NCI-H526 treated with DMSO at 0.1 percent for 48 hours (cell line): ENCODE measurements around the gene CDH4.
A peak's percentile ranks its signal among the peaks of the same experiment; 100 is the strongest.

Experiments used
- DNase-seq: peaks from one replicate; lab custom pipeline; 2025; lab: John Stamatoyannopoulos, UW

The CDH4 gene

DNA sequence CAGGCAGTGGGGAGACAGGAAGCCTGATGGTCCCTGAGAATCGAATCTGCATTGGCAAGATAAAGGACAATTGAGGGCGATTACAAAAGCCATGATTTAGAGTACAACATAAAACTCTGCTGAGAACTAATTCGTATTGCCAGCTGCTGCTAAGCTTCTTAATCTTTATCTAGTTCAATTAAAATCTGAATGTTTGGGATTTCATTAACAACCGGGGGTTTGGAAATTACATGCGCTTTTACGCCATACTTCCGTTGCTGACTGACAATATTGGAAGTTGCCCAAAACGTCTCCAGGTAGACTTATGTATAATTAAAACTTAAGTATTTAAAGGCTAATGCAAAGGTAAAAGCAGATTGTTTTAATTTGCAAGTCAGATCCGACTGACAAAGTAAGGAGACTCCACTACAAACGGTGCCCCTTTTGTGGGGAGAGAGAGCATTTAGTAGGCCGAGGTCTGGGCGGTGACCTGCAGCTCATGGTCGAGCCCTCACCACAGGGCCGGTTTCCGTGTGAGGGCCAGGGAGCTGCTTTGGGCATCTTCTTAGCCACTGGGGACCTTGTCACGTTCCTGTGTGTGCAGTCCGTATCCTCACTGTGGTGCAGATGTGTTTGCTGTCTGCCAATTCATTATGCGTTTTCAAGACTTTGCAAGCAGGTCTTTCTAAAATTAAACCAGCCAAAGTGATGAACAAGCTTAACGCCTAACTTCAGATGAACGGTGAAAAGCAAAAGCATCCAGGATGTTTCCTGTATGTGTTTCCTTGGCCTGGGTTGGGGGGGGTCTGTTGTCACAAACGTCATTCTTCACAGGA is 49.9 kb downstream of the CDH4 start:
- no peak for DNase-seq

DNA sequence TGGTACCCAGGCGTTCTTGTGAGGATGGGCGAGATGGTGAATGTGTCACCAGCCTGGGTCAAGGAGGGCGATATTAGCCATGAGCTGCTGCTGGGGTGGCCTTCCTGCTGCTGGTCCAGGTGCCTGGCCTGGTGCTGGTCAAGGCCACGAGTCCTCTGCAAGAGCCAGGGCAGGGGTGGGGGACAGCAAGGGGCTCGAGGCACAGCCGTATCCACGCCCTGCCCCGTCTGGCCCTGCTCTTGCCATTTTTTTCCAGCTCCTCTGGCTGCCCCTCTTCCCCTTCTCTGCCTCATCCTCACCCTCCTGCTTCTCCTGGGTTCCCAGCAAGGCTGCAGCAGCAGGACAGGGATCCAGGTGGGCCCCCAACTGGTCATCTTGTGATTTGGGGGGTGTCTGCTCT is 51.2 kb downstream of the CDH4 start:
- DNase-seq = no peak

DNA sequence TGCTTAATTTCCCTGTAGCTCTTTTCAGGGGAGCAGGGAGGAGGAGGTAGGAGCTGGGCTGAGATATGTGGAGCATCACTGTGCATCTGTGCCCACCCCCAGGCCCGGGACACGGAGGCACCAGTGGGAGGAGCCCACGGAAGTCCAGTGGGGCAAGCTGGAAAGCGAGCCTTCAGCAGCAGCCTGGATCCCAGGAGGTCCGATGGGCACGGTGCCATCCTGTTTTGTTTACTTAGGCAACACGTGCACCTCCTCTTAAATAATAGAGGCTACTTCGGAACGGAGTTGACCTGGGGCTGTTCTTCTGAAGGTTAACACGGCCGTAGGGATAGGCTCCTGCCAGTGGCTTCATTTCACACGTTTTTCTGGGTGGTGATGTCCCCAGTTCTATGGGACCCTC is 51.6 kb downstream of the CDH4 start:
- no peak for DNase-seq

DNA sequence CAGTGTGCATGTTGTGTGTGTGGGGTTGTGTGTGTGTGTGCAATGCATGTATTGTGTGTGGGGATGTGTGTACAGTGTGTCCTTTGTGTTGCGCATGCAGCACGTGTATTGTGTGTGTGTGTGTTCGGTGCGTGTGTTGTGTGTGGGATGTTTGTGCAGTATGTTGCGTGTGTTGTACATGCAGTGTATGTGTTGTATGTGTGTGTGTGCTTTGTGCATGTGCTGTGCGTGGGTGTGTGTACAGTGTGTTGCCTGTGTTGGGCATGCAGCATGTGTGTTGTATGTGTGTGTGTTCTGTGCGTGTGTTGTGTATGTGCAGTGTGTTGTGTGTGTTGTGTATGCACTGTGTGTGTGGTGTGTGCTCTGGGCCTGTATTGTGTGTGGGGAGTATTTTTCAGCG is 52.7 kb downstream of the CDH4 start:
- DNase-seq = no peak

DNA sequence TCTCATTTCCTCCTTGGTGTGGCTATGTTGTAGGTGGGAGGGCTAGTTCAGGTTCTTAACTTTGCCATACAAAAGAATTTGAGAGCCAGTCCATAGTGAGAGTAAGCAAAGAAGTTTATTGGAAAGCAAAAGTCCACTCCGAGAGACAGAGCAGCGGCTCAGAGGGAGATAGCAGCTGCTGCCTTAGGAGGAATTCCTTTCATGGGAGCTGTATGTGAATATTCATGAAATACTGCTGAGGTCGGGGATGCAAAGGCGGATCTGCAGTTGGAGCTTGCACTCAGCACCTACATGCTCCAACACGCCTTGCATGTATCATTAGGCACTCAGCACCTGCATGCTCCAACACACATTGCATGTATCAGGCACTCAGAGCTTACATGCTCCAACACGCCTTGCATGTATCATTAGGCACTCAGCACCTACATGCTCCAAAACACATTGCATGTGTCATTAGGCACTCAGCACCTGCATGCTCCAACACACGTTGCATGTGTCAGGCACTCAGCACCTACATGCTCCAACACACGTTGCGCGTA is 54.9 kb downstream of the CDH4 start:
- DNase-seq = peak; percentile 53

DNA sequence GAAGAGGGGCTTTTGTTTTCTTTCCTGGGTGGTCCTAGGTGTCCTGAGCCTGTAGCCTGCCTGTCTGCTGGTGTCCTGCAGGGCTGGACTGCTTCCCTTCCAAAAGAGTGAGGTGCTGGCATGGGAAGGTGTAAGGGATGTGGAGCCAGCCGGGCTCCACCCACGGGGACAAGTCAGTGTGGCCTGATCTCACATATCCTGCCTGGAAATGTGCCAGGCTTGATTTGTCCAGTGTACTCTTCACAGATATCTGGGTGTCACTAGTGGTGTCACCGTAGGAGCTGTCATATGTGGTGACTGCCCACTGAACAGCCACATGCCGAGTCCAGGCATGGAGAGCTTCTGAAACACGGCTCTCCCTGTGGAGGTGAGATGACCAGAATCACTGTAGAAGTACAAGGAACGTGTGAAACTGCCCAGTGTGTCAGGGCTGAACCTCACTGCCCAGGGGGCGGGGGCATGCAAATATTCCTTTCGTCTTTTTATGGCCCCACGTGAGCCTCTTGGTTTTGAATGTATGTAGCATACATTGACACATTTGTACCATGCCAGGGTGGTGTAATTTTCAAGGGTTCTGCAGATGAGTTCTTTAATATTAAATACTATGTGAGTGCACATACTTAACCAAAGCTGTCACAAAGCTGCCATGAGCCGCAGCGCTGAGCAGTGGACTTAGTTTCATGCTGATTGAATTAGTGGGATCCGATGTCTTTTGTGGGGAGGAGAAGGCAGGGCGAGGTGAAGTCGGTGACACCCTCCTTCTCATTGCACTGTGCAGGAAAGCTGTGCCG is 55.8 kb downstream of the CDH4 start:
- DNase-seq = peak; percentile 32

DNA sequence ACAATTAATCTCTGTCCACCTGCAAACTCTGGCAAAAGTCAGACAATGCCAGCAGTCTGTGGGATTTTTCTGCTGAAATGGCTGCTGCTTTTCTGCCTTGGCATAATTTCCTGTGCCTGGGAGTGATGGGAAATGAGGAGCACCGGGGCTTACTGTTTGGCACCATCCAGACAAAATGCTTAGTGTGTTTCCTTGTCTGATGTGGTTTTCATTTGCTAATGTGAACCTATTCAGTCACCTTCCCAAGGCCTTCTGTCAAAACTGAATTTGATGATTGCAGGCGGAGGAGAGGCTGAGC is 56.4 kb downstream of the CDH4 start:
- no peak for DNase-seq

DNA sequence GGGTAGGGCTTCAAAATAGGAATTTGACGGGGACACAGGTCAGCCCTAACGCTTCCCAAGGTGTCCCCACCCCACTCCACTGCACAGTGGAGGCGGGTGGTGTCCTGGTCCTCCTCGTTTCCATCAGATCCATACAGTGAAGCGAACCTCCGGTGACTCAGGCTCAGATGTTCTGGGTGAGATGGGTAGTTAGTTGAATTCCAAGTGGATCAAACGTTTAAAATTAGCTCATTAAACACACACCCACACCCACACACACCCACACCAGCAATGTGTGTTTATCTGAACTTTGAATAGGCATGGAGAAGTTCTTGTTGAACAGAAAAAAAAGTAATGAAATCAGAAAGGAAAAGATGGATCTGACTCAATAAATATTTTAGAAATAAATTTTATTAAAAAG is 58.9 kb downstream of the CDH4 start:
- no peak for DNase-seq

DNA sequence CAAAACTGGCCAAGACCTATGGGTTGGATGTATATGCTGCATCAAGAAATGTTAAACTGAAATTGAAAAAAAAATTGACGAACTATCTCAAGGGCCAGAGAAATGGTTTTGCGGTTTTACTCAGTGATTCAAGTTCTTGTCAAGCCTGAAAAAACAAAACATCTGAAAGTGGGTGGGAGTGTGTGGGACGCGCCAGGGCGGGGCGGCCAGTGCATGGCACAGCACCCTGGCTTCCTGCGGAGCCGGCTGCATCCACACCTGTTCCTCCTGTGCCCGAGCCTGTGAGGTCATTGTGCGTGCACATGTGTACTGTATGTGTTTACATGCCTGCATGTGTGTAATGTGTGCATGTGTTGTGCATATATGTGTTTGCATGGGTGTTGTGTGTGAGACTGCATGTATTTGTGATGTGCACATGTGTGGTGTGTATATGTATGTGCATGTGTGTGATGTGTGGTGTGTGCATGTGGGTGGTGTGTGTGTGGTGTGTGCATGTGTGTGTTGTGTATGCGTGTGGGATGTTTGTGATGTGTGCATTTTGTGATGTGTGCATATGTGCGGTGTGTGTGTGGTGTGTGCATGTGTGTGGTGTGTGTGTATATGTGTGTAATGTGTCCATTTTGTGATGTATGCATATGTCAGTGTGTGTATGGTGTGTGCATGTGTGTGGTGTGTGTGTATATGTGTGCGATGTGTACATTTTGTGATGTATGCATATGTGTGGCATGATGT is 59.8 kb downstream of the CDH4 start:
- DNase-seq = no peak

DNA sequence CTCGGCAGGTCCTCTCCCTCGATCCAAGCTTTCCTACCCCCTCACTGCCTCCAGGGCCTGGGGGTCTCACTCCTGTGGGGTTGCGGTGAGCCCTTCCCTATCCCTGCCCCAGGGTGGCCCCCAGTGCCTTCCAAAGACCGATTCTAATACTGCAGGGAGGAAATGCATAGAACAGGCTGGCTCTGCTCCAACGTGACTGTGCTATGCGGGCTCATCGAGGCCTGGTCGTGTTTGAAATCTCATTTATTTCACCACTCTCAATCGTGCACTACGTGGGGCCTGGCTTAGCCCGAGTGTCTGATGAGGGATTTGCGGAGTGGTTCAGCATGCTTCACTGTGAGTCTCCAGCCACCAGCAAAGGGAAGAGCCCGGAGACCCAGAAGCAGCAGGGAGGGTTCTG is 60.9 kb downstream of the CDH4 start:
- no peak for DNase-seq

DNA sequence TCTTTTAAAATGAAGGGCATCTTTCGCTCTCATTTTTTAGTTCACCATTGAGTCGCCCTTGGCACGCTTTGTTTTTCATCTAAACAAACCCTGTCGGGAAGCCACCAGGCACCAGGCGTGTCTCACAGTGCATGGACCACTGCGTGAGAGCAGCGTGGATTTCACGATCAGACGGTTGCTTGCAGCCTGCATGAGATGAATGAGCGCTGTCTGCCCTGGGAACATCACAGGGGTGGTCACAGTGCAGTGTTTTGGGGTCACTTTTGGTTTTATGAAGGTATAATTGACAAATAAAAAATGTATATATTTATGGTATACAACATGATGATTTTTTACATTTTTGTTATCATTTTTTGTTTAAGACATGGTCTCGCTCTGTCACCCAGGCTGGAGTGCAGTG is 61.3 kb downstream of the CDH4 start:
- DNase-seq = no peak

DNA sequence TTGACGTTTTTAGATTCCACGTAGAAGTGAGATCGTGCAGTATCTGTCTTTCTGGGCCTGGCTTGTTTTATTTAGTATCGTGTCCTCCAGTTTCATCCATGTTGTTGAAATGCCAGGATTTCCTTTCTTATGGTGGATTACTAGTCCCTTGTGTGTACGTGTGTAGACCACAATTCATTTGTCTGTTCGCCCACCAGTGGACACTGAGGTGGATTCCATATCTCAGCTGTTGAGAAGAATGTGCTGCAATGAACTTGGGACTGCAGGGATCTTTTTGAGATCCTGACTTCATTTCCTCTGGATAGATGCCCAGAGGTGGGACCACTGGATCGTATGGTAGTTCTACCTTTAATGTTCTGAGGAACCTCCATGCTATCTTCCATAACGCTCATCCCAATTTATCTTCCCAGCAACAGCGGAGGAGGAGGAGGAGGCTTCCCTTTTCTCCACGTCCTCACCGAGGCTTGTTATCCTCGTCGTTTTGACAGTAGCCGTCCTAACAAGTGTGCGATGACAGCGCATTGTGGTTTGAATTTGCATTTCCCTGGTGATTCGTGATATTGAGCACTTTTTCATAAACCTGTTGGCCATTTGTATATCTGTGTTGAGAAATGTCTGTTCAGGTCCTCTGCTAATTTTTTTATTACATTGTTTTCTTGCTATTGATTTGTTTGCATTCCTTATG is 62.4 kb downstream of the CDH4 start:
- no peak for DNase-seq

DNA sequence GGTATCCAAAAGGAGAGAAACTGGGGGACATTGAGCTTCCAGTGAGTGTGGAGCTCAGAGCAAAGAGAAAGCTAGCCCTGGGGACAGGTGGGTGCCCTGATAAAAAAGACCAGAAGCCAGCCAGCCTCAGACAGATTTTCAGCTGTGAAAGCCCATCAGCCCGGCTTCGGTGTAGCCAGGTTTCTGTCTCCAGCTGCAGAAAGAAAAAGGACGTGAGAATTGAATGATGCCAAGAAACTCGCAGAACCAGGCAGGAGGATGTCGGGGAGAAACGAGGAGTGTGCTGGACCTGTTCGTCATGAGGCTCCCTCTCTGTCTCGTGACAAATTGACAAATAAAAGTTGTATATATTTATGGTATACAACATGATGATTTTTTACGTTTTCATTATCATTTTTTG is 63.3 kb downstream of the CDH4 start:
- no peak for DNase-seq

DNA sequence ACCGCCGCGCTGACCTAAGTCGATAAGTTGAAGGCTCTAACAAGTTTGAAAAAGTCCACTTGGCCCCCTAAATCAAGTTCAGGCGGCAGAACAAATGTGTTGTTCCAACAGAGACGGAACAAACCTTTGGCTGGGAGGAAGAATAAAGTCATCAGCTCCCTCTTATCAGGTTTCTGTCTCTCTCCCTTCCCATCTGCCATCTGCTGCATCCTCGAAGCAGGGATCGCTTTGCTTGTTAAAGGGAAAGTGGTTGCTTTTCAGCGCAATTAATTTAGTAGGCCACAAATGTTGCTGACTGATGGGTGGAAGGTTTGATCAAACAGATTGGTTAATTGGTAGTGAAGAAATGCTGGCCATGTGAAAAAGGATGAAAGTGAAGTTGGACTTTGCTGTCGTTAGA is 64.3 kb downstream of the CDH4 start:
- DNase-seq = no peak

DNA sequence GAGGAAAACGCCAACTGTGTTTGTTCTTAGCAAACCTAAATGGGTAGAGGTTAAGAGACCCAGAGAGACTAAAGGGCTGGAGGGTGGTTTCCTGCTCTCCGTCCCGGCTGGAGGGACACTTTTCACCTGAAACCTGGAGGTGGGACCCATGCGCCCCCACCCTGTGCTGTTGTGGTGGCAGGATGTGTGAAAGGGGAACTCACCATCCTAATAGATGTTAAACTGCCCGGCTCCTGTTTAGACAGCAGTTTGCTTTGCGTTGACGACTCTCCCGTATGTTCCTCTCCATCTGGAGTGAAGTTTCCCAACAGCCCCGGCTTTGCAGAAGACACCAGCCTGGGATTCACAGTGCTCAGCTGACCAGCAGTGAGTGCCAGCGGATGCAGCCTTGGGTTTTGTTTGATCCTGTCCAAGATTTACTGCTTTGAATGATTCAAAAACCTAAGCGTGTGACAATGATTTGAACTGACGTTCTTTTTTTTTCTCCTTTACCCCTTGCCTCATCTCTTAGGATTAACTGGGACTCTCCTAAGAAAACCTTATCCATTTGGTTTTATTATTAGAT is 66.0 kb downstream of the CDH4 start:
- no peak for DNase-seq

DNA sequence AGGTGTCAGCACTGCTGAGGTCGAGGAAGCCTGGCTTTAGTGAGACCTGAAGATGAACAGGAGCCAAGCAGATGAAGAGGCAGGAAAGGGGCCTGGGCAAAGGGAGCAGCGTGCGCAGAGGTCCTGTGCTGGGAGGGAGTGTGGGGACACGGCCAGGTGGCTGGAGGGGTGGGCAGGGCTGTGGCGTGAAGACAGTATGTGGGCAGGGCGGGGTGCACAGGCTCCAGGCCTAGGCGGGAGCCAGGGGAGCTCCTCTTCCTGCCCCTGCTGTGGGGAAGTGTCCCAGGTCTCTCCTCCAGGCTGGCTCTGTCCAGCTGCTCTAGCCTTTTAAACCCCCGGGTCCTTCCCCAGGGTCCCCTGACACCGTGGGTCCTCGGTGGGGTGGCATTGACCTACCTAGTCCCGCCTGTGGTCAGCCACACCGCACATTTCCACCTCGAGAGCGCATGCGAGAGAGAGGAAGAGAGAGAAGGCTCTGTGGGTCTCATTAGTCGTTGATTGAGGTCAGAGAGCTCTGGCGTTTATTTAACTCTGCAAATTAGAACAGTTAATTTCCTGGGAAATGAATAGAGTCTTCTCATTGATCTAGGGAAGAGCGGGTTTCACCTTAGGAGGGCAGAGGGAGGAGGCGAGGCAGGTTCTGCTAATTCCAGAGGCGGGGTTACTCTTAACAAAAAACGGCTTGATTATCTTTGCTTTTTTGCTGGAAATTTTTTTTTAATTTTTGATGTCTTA is 68.8 kb downstream of the CDH4 start:
- no peak for DNase-seq

DNA sequence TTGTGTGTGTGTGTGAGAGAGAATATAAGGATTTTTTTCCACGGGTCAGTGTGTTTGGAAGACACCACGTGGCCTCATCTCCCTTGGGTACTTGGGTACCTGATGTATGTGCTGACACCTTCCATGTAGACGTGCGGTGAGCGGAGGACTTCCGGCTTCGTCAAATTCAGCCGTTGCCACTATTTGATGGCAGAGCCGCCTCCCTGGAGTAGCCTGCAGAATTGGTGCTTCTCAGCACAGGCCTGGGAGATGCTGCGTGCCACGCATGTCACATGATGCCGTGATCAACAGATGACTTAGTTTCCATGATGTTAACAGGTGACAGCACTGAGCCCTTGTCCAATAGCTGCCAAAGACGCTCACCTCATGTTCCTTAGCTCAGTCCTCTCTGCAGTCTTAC is 69.4 kb downstream of the CDH4 start:
- no peak for DNase-seq

DNA sequence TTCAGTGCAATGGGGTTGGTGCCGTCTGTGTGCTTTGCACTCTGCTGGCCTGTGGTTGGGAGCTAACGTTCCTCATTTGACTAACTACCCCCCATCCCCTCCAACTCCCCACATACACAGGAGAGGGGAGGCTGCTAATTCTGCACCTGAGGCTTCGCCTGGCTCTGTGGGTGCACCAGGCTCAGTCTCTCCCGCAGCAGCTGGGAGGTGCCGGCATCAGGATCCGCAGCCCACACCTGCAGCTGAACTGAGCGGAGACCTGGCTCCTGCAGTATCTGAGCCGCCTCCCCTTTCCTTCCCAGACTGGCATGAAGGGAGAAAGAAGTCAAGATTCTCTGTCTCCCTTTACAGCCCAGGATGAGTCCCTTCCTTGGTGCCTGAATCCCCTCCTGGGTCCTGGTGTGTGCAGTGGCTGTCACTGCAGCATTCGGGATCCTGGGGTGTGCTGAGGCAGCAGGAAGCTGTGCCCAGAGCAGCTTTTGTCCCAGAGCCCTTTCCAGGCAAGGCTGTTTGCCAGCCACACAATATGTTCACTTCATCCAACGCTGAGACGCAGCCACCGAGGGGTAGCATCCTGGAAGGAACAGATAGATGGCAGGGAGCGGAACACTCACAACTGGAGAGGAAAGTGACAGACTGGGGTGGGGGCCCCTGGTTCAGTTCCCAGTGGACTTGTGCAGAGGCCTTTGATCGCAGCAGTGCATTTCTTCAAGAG is 70.2 kb downstream of the CDH4 start:
- DNase-seq = peak; percentile 34

DNA sequence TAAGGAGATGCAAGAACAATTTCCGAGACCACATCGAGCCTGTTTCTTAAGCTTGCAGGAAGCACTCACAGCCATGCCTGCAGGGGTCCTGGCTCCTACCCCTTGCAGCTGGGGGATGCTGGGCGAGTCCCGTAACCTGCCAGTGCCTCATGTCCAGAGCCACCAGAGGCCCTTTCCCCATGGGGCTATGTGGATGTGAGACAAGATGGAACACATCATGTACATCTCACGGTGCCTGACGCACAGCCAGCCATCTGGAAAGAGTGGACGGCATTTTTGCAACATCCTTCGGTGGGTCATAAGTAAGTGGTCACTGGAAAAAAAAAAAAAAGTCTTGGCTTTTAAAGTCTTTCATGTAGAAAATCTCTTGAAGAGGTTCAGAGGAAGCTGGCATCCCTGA is 72.8 kb downstream of the CDH4 start:
- DNase-seq = no peak

DNA sequence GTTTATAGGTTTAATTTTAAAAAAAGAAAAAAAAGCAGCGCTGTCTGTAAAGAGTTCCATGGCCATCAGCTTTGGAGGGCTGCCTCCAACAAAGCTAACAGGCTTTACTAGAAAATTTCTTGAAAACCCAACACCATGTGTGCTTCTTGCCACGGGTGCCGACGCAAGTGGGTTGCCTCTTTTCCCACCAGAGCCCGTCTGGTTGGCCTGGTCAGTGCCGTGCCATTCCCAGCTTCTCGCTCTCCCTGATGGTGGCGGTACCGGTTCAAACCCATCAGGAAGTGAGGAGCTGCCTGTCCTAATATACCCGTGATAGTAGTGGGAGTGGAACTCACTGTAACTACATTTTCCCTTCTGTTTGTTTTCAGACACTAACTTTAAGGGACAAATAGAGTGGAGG is 73.7 kb downstream of the CDH4 start:
- no peak for DNase-seq
